SW 1271 (cell line): ENCODE data around the gene CMTM4.
"Not testable (repeated sequence)": the region's sequence is repeated elsewhere in the genome, so short reads cannot be mapped to it uniquely, and the experiment has no call there.

ENCODE experiments used
- DNase-seq, 2 experiments: peaks; one replicate each; lab custom pipeline; 2025; lab: John Stamatoyannopoulos, UW

The CMTM4 gene

GRCh38 chr16:66616169-66616568, 80.4 kb downstream of the CMTM4 start:
- no peak for DNase-seq

- no peak for DNase-seq
These were observed 82.3 kb downstream of the CMTM4 start for GRCh38 chr16:66614161-66614802.

- DNase-seq = no peak
These were observed 84.1 kb downstream of the CMTM4 start for GRCh38 chr16:66612422-66612821.

- DNase-seq = not testable (repeated sequence)
These were observed 84.6 kb downstream of the CMTM4 start for GRCh38 chr16:66611911-66612310.

GRCh38 chr16:66610111-66610820, 86.3 kb downstream of the CMTM4 start:
- no peak for DNase-seq

- DNase-seq = no peak
These were observed 87.4 kb downstream of the CMTM4 start for GRCh38 chr16:66609139-66609510.

GRCh38 chr16:66608241-66609138, 88.1 kb downstream of the CMTM4 start:
- peak; percentile 47 to 89 for DNase-seq

- no peak for DNase-seq
These were observed 90.4 kb downstream of the CMTM4 start for GRCh38 chr16:66605979-66606751.

GRCh38 chr16:66605177-66605978, 91.2 kb downstream of the CMTM4 start:
- peak in 1 of 2 experiments; percentile 43 for DNase-seq

- DNase-seq = peak in 1 of 2 experiments; percentile 70
These were observed 92.0 kb downstream of the CMTM4 start, which contains the start of gene CMTM3 for GRCh38 chr16:66604376-66605176. Gene CMTM3, plus strand, starts transcription at chr16:66604704. Its CDS starts 102 bp downstream, at chr16:66604806.

- DNase-seq = peak in 1 of 2 experiments; percentile 70
These were observed 92.8 kb downstream of the CMTM4 start for GRCh38 chr16:66603537-66604375.

GRCh38 chr16:66601471-66601870, 95.1 kb downstream of the CMTM4 start:
- no peak for DNase-seq

GRCh38 chr16:66600477-66600876, 96.1 kb downstream of the CMTM4 start:
- no peak for DNase-seq

GRCh38 chr16:66599726-66600125, 96.8 kb downstream of the CMTM4 start:
- DNase-seq = no peak

- no peak for DNase-seq
These were observed 98.4 kb downstream of the CMTM4 start for GRCh38 chr16:66598111-66598510.

- no peak for DNase-seq
These were observed 99.3 kb downstream of the CMTM4 start for GRCh38 chr16:66596986-66597848.

GRCh38 chr16:66596559-66596958, 100.0 kb downstream of the CMTM4 start:
- not testable (repeated sequence) for DNase-seq

- DNase-seq = no peak
These were observed 101.8 kb downstream of the CMTM4 start for GRCh38 chr16:66594739-66595138.
